Neural cell (in vitro differentiated cells): ENCODE data around the gene HMX1.

ENCODE experiments used
- CTCF ChIP-seq: fragments of 450-650 bp; IDR thresholded peaks from 2 replicates; pipeline ENCODE4 v1.5.1; 2014; ENCODE audit warnings: antibody characterized with exemption, mild to moderate bottlenecking, moderate library complexity; ENCODE audit not compliant: poor library complexity, severe bottlenecking
- EP300 ChIP-seq: fragments of 450-650 bp; conservative IDR thresholded peaks from 2 replicates; pipeline ENCODE4 v1.6.1; 2014; ENCODE audit warnings: antibody characterized with exemption, mild to moderate bottlenecking, moderate library complexity; ENCODE audit not compliant: poor library complexity, severe bottlenecking
- EZH2 ChIP-seq: fragments of 200-600, 300-800 bp; shearing (Covaris generic), sonication (generic); IDR thresholded peaks from 2 replicates; pipeline ENCODE4 v1.6.1; 2014; ENCODE audit warnings: antibody characterized with exemption, low read length, borderline replicate concordance, mild to moderate bottlenecking; ENCODE audit not compliant: insufficient read depth, poor library complexity, severe bottlenecking
- MXI1 ChIP-seq: fragments of 450-650 bp; conservative IDR thresholded peaks from 2 replicates; pipeline ENCODE4 v1.6.1; 2014; ENCODE audit warnings: antibody characterized with exemption, mild to moderate bottlenecking; ENCODE audit not compliant: poor library complexity, severe bottlenecking
- POLR2AphosphoS5 ChIP-seq: IDR thresholded peaks from 2 replicates; pipeline ENCODE4 v1.6.1; 2012
- RAD21 ChIP-seq: fragments of 450-650 bp; conservative IDR thresholded peaks from 2 replicates; pipeline ENCODE4 v1.6.1; 2014; ENCODE audit warnings: antibody characterized with exemption, mild to moderate bottlenecking, moderate library complexity
- REST ChIP-seq: IDR thresholded peaks from 2 replicates; pipeline ENCODE4 v1.6.1; 2012; ENCODE audit warnings: borderline replicate concordance
- SMC3 ChIP-seq: fragments of 450-650 bp; conservative IDR thresholded peaks from 2 replicates; pipeline ENCODE4 v1.6.1; 2014; ENCODE audit warnings: antibody characterized with exemption, mild to moderate bottlenecking, moderate library complexity; ENCODE audit not compliant: poor library complexity
- TAF1 ChIP-seq: IDR thresholded peaks from 2 replicates; pipeline ENCODE4 v1.6.1; 2012; ENCODE audit warnings: low read depth

- TF ChIP-seq RAD21 (no peak), POLR2AphosphoS5 (no peak), EZH2 (no peak), CTCF (no peak), TAF1 (no peak), EP300 (no peak), MXI1 (no peak), SMC3 (no peak), REST (no peak)
Measured at GRCh38 chr4:8819019-8819418, 52.6 kb downstream of the HMX1 start.
